HG03095 (cell line): ENCODE data around the gene PAQR5.
"Not testable (repeated sequence)": the region's sequence is repeated elsewhere in the genome, so short reads cannot be mapped to it uniquely, and the experiment has no call there.

Source experiments
- ATAC-seq: cut with Tn5 transposase; IDR thresholded peaks from one replicate; pipeline ENCODE4 v1.9.1; 2021; ENCODE audit warnings: moderate library complexity; ENCODE audit not compliant: unreplicated experiment

The PAQR5 gene

DNA sequence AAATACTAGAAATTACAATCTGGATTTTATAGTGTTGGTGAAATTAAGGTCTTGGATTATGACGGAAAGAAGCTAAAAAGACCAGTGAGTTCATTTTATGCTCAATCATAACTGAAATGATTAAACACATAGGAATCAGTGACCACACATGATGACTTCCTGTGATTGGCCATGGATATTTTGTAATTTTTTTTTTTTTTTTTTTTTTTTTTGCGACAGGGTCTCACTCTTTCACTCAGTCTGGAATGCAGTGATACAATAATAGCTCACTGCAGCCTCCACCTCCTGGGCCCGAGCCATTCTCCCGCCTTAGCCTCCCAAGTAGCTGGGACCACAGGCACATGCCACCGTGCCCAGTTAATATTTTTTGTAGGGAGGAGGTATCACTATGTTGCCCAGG is 47.4 kb downstream of the PAQR5 start:
- no peak for ATAC-seq

DNA sequence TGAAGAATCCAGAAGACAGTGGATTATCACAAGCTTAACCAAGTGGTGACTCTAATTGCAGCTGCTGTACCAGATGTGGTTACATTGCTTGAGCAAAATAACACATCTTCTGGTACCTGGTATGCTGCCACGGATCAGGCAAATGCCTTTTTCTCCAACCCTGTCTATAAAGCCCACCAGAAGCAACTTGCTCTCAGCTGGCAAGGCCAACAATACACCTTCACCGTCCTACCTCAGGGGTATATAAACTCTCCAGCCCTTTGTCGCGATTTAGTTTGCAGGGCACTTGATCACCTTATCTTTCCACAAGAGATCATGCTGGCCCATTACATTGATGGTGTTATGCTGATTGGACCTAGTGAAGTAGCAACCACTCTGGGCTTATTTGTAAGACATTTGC is 52.6 kb downstream of the PAQR5 start:
- no peak for ATAC-seq

DNA sequence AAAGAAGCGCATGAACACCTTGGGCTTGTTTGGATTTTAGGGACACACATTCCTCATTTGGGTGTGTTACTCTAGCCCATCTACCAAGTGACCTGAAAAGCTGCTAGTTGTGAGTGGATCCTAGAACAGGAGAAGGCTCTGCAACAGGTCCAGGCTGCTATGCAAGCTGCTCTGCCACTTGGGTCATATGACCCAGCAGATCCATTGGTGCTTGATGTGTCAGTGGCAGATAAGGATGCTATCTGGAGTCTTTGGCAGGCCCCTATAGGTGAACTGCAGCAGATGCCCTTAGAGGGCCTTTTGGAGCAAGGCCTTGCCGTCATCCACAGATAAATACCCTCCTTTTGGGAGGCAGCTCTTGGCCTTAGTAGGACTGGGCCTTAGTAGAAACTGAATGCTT is 53.2 kb downstream of the PAQR5 start:
- no peak for ATAC-seq

DNA sequence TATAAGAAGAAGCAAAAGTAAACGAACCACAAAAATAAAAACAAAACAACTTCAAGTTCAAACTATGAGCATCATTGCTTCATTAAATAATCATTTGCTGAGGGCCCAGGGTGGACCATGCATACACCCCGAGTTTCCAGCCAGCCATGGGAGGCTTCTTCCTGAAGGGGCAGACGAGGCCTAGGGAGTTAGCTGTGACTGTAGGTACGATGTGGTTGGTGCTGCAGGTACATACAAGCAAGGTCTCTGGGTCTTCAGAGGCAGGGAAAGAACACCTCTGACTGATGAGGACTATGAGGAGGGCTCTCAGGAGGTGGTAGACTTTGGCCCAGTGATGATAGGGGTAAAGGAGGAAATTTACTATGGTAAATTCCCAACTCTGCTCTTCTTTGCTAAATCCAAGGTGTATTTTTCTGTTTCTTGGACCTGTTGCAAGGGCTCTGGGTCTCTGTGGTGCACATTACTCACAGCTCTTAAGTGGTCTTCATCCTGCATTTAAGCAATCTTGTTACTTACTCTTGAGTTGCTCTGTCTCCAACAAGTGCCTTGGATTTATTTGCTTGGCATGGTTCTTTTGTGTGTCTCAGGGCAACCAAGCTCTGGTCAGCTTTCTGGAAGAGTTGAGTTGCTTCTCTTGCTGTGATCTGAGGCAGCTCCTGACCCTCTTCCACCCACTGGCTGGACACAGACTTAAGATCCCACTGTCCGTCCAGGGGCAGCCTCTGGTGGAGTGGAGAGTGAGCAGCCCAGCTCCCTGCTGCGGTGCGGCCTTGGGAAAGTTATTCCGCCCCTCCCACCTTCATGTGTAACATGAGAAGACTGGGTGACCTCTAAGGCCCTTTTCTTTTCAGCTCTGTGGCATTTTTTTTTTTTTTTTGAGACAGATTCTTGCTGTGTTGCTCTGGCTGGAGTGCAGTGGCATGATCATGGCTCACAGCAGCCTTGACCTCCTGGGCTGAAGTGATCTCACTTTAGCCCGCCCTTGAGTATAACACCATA is 59.4 kb downstream of the PAQR5 start:
- no peak for ATAC-seq

DNA sequence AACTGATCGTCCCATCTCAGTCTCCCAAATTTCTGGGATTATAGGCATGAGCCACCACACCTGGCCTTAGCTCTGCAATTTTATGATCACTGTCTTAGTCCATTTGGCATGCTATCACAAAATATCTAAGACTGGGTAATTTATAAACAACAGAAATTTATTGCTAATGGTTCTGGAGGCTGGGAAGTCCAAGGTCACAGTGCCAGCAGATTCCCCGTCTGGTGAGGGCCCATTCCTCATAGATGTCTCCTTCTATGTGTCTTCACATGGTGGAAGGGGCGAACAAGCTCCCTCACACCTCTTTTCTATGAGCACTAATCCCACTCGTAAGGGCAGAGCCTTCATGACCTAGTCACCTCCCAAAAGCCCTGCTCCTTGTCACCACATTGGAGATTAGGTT is 60.1 kb downstream of the PAQR5 start:
- no peak for ATAC-seq

DNA sequence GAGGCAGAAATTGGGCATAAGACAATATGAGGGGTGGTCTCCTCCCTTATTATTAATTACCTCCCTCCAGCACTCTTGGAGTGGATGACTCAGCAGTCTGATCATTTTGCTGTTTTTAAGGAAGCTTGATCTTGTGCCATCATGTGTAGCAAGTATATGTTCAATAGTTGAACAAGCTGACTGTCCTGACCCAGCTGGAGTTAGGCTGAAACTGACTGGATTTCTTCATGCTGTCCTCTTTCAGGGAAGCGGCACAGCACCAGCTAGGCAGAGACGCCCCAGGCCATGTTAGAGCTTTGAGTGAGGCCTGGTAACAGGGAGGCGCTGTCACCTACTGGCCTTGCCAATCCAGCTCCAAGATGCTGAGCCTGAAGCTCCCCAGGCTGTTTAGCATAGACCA is 61.0 kb downstream of the PAQR5 start:
- ATAC-seq: no peak

DNA sequence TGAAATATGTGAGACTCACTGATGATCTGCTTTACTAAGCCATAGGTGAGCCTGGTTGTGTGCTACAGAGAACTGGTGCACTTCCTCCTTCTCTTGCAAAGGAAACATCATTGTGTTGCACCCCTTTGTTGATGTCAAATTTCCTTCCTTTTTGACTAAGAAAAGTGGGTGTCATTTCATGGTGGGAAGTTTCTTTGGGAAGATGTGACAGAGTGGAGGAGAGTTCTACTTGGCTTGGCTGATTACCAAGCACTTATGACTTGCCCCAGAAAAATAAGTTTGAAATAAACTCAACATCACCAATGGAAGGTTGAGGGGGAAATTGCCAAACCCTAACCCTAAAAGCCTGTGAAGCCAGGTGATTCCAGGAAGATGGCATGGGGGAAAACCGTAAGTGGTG is 61.9 kb downstream of the PAQR5 start:
- no peak for ATAC-seq

DNA sequence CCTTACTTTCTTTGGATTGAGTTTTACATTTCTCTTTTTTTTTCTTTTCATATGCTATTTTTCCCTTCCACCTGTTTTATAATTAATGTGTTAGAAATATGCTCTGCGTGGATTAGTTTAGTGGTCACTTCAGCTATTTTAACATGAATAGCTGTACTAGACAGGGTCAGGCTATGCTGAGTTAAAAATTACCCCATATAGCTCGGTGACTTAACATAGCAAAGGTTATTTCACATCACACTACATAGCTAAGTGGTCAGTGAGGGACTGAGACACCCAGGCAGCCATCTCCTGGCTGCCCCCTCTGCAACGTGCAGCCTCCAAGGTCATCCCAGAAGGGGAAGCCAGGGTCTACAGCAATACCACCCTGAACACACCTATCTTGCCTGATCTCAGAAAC is 68.5 kb downstream of the PAQR5 start:
- no peak for ATAC-seq

DNA sequence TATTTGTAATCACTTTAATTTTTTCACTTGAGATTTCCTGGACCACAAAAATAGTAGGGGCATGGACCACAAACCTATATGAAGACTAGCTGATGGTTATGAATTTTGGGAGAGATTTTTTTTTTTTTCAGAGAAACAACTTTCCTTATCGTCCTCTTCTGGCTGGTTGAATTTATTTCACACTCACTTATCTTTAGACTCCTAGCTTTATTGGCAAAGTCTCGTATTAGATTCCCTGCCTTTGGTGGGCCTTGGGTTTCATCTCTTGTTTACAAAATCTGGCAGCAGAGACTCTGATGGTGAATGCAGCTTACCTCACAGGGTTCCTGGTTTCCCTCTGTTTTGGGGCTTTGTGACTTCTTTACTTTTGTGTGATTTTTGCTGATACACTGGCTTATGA is 70.9 kb downstream of the PAQR5 start:
- ATAC-seq: no peak

DNA sequence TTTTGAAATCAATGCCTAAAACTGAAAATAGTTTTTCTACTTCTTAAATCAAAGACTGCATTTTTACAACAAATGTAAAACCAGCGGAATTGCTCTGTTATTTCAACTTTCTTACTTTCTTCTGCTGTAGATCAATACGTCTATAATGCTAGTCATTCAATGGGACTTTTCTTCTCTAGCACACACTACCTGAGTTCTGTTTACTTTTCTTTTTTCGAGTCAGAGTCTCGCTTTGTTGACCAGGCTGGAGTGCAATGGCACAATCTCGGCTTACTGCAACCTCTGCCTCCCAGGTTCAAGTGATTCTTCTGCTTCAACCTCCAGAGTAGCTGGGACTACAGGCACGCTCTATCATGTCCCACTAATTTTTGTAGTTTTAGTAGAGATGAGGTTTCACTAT is 74.7 kb downstream of the PAQR5 start:
- no peak for ATAC-seq

DNA sequence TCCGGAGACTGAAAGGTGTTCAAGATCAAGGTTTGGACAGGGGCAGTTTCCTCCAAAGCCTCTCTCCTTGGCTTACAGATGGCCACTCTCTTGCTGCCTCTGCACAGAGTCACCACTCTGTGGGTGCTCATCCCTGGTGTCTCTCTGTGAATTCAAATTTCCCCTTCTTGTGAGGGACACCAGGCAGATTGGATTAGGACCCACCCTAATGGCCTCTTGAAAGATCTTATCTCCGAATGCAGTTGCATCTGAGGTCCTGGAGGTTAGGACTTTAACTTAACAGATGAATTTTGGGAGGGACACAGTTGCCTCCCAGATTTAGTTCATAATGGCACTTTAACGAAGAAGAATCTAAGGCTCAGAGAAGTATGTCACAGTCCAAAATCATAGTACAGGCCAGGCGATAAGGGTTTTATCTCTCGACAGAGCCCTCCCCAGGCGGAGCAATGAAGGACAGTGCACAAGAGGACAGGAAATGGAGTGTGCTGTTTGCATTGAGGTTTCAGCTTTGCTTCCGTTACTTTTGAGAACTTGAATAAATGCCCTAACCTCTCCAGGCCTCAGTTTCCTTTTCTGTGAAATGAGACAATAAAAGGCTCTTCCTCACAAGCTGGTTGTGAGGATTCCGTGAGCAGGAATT is 76.6 kb downstream of the PAQR5 start:
- no peak for ATAC-seq

DNA sequence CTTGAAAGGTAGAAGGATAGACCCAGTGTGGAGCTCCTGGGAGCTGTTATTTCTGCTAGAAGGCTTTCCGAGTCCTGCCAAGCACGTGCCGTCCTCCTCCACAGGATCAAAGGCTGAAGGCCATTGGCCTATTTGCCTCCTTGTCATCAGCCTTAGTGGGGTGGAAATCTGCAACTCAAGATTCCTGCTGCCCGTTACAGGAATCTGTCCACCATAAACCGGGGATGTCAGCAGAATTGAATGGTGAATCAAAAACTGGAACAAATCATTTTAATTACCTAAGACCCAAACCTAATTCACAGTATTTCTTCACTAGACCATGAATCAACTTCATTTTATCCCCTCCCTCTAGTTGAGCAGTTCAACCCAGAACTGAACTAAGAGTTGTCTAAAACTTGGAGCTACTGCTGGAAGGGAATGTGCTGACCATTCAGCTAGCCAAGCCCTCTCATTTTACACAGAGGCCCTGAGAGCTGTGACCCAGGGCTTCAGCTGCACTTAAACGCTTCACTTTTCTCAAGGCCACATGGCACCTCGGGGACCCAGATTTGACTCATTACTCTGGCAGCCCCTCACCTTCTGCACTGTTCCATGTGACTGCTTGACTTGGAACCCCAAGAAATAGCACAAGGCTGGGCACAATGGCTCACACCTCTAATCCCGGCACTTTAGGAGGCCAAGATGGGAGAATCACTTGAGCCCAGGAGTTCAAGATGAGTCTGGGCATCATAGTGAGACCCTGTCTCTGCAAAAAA is 78.7 kb downstream of the PAQR5 start:
- ATAC-seq: no peak

DNA sequence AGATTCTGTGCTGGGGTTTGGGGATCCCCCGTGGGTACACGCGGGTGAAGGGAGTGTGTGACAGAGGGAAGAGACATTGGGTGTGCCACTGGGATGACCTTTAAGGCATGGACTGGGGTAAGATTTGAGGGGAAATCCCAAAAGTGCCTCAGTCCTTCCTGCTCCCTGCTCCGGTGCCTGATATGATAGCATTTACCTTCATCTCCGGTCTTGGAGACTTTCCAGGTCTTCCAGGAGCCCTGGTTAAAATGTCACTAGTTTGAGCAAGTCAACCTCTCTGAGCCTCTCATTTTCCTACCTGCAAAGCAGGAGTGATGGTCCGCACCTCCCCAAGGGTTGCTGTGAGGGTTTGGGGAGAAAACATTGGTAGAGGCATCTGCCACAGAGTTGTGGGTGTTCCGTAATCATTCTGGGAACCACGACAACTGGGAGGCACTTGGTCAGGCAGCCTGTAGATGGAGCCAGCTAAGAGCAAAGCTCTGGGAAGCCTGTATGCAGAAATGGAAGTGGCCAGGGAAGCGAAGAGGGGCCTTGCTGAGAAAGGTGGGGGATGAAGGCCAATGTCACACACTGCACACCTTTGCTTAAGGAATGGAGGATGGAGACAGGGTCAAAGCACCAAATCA is 81.5 kb downstream of the PAQR5 start:
- ATAC-seq: no peak

DNA sequence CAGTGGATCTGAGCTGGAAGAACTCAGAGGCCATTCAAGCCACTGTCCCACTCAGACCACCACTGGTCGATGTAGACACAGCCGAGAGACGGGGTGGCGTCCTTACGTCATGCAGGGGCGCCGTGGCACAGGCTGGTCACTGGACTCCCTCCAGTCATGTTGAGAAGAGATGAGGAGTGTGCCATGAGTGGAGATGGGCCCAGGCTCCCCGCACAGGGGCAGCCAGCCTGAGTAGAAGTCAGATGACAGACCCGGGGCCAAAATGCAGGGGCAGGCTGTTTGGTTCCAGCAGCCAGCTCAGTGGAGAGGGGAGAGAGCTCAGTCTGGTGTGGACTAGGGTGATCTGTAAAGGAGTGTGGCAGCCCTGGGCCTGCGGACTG is 82.0 kb downstream of the PAQR5 start:
- no peak for ATAC-seq

DNA sequence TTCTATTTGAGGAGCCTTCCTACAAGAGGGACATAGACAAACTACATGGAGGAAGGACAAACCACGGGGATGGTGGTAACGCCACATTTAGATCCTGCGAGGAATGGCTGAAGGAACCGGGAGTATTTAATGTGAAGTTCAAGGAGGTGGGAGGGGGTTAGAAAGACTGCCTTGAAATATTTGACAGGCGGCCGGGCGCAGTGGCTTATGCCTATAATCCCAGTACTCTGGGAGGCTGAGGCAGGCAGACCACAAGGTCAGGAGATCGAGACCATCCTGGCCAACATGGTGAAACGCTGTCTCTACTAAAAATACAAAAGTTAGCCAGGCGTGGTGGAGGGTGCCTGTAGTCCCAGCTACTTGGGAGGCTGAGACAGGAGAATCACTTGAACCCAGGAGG is 83.5 kb downstream of the PAQR5 start:
- not testable (repeated sequence) for ATAC-seq

DNA sequence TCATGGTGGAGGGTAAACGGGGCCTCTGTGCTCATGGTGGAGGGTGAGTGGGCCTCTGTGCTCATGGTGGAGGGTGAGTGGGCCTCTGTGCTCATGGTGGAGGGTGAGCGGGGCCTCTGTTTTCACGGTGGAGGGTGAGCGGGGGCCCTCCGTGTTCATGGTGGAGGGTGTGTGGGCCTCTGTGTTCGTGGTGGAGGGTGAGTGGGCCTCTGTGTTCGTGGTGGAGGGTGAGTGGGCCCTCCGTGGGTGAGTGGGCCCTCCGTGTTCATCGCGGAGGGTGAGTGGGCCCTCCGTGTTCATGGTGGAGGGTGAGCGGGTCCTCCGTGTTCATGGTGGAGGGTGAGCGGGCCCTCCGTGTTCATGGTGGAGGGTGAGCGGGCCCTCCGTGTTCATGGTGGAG is 85.4 kb downstream of the PAQR5 start:
- not testable (repeated sequence) for ATAC-seq

DNA sequence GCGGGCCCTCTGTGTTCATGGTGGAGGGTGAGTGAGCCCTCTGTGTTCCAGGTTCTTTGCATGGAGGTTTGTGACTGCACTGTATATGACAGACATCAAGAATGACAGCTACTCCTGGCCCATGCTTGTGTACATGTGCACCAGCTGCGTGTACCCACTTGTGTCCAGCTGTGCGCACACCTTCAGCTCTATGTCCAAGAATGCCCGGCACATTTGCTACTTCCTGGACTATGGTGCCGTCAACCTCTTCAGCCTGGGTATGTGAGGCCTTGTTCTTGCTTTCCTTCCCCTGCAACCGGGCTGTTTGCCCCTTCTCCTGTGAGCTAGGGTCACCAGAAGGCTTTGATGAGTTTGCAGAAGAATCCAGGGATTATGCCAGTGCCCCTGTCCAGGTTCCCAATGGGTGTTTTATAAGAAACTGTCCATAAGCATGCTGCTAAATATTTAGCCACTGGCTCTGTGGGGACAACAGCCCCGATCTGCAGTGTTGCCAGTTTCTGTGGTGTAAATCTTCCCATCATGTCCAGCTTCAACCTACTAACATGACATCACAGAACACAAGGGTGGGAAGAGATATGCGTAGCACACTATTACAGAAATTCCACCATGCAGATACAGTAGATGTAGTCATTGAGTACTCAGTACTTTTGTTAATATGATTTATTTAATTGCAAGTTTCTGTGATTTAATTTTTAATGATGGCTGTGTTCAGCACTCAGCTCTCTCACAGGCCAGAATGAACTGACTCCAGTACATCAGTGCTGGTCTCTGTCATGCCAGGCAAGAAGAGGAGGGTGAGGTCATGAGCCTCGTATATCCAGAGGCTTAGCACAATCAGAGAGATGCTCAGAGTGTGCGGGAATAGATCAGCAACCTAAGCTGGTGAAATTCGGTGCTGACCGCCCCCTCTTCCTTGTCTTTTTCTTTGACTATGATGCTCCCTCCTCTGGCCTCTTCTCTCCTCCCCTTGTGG is 86.2 kb downstream of the PAQR5 start:
- ATAC-seq: no peak

DNA sequence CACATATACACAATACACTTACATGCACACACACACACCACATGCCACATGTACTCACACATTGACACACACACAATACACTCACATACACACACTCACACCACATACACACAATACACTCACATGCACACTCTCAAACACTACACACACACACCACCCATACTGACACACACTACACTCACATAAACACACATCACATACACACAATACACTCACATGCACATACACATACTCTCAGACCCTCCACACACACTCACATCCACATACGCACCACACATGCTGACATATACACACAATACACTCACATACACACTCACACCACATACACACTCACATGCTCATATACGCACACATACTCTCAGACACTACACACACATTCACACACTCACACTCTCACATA is 87.1 kb downstream of the PAQR5 start:
- no peak for ATAC-seq

DNA sequence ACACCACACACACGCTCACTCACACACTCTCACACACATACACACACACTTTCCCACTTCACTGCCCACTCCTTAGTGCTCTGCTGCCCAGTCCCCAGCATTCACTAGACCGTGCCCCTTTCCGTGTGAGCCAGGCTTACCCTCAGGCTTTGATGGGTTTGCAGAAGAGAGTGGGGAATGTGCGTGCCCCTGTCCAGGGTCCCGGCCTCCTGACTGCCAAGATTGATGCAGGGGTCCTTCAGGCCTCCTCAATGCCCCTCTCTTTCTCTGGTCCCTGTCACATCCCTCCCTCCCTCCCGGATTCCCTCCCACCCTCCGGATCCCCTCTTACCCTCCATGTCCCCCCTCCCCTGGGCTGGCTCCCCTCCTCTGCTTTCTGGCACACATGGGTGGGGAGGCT is 87.6 kb downstream of the PAQR5 start:
- no peak for ATAC-seq

DNA sequence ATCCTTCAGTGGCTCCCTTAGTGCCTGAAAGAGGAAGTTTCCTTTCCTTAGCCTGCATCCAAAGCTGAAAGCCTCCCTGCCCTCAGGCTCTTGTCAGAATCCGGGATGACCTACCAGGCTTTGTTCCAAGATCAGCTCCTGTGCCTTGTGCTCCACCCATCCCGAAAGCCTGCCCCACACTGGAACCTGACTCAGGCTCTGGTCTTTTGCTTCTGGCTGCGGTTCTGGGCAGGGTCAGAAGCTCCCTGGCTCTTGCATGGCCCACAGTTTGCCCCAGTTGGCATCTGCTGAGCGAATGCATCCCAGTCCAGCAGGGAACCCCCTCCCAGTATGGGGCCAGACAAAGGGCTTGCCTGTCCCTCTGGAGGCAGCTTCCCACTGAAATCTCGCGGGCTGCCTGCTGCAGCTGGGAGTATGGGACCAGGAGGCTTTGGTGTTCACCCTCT is 89.6 kb downstream of the PAQR5 start:
- no peak for ATAC-seq
